NCI-H2196 (cell line): Measurements from ENCODE around the gene SLC25A48.
"Not testable (repeated sequence)": the region's sequence is repeated elsewhere in the genome, so short reads cannot be mapped to it uniquely, and the experiment has no call there.

Experiments
- DNase-seq: peaks from one replicate; lab custom pipeline; 2025; ENCODE audit not compliant: unreplicated experiment; lab: John Stamatoyannopoulos, UW

The SLC25A48 gene

DNA sequence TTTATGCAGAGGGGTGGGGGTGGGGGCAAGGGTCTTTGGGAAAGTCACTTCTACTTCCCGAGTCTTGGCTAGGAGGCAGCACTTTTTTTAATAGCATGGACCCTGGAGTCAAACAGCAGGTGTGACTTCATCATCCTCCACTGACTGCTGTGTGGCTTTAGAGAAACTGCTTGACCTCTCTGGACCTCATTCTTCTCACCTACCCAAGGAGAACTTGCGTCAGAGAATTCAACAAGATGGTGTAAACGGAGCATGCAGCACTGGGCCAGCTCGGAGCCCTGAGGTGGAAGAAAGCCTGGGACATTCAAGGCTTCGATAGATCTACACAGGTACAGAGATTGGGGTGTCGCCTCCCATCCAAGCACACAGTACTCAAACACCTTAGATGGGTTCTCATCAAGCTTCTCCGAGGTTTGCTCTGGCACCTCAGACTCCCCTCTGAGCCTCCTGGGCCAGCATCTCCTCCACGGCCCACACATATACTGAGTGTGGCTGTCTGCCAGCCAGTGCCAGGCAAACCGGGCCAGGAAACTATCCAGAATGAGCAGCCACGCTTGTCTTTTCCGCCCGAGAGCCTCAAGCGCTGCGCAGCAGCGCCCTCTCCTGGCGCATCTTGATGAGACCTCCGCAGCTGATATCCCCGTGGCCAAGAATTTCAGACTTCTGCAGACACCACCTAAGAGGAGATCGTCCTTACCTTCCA, 4.6 kb upstream of the SLC25A48 start:
- DNase-seq, result peak; percentile 91

DNA sequence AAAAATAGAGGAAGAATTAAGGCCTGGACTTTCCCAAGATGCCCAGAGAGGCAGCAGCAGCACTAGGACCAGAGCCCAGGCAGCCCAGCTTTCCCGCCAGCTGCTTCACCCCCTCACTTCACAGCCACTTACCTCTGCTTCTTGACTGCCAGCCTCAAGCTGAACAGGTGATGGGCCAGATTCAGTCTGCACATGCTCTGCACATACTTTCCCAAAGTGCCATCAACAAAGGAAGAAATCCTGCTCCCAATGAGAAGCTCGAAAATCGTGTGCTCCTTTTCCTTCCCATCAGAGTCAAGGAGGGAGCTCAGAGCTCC, 4.1 kb upstream of the SLC25A48 start:
- no peak for DNase-seq

DNA sequence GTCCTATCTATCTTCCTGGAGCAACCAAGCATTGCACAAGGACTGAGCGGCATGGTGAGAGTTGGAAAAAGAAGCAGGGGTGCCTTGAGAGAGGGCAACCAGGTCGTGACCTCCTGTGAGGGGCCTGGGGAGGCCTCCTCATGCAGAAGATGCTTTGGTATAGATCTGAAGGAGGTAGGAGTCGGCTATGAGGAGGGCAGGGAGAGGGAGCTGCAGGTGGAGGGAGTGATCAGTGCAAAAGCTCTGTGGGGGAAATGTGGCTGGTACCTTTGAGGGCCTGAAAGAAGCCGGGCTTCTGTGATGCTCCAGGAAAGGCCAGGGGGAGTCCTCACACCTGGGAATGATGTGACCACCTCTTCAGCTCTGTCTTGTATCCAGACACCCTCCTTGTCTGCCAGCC, 3.6 kb upstream of the SLC25A48 start:
- DNase-seq, result no peak

DNA sequence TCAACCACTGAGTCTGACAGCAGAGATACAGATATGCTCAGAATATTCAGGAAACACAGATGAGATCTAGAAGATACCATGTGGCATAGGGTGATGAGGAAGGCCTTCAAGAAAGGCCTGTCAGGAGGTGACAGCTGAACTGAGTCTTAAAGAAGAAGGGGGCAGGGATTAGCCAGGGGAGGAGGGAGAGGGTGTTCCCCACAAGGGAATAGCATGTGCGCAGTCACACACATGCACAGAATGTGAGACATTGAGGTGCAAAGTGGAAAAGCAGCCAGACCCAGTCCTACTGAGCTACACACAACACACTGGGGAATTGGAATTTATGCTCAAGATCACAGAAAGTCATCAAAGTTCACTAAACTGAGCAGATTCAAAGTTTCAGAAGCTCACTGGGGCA, 3.0 kb upstream of the SLC25A48 start:
- no peak for DNase-seq

DNA sequence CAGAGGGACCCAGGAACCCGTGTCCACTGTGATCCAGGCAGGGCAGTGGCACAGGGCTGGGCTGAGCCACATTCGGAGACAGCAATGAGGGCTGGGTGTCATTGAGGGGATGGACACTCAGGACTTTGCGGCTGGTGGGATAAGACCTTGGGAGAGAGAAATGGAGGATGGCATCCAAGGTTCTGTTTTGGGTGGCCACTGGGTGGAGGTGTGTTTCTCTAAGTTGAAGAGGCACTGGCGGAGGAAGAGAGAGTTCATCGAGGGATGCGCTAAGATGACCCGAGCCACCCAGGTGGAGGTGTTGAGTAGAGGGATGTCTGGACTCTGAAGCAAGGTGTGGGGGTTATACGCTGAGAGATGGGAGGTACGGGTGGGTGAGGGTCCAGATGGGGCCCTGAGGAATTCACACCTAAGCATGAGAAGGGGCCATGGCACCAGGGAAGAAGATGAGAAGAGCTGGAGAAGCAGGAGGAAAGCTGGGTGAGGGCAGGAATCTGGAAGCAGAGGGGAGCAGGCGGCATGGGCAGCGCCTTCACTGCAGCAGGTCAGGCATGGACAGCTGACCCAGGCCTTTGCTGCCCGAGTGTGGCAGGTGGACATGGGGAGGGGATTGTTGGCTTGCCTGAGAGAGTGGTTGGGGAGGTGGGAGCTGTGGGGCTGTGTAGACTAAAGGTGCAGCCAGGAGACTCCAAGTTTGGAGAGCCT, 2.5 kb upstream of the SLC25A48 start:
- DNase-seq, result no peak

DNA sequence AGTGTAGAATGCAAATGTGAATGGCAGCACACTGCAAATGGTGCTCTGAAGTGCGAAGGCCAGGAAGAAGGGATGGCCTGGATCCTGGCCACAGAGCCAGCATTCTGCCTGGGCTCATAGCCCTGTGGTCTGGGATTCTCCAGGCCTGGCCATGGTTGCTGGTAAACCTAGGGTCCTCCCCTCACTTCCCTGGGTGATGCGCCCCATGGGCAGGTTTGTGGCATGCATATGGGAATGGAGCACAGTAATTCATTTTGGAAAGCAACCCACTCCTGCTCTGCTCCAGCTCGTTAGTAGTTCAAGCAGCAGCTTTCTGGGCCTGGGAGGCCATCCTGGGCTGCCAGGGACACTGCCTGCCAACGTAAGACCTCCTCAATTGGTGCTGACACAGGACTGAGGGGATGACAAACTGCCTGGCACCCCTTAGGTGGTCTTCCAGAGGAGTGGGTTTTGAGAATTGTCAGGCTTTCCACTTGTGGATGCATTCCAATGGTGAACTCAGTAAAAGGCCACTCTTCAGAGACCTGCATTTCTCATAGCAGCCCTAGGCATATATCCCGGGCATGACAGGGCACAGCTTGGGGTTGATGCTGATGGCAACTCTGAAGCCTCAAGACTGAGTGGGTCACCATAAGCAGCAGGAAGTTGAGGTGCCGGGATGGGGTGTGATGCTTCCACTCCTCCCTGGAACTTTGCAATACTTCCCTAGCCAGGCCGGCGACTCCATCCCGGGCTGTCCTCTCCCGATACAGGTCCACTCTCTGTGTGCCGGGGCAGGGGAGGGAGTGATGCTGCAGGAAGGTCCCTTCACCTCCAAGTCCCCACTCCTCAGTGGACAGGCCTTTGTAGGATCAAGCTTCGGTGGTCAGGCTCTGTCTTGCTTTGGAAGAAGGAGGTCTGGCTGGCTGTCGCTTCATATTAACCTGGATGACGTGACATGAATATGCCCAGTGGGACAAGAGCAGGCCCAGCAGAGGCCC, 1.2 kb upstream of the SLC25A48 start:
- peak; percentile 8 for DNase-seq

DNA sequence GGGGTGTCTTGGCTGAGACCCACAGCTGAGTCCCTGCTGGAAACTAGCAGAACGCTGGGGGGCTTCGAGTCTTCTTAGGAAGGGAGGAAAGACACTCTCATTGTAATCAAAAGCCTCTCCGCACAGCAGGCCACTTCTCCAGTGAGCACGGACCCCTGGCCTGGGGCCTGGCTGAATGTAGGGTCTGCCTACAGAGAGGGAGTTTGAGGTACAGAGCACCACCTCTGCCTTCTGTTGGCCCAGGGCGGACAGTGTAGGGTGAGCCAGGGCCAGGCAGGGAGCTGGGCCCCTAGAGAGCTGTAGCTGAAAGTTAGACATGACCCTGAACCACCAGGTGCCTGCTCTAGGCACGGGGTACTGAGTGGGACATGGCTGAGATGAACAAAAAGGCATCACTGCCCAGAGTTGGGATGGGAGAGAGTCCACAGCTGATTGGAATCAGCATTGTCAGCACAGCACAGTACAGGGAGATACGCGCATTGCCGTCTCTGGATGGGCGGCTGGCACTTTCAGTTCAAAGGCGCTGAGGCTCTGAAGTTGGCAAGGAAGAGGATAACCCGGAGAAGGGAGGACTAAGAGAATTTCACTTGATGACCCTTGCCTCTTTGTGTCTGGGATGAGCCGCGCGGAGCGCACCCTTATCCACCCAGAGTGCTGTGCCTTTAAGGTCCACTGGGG, 363 bp upstream of the SLC25A48 start:
- no peak for DNase-seq

DNA sequence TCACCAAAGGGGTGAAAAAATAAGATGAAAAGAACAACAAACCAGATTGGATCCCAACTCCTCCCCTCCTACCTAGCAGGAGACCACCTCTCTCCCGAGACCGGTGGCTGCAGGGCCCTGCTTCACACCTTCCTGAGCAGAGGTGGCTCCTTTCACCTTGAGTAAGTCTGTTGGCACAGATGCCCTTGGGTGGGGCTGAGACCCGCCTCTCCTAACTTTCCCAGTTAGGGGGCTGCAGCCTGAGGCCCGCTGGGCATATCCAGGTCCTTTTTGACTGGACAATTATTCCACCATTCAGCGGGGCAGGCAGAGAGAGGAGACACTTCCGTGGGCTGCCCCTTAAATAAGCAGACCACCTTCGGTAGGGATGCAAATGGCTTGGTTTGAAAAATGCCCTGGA, 1.3 kb downstream of the SLC25A48 start:
- DNase-seq, result no peak

DNA sequence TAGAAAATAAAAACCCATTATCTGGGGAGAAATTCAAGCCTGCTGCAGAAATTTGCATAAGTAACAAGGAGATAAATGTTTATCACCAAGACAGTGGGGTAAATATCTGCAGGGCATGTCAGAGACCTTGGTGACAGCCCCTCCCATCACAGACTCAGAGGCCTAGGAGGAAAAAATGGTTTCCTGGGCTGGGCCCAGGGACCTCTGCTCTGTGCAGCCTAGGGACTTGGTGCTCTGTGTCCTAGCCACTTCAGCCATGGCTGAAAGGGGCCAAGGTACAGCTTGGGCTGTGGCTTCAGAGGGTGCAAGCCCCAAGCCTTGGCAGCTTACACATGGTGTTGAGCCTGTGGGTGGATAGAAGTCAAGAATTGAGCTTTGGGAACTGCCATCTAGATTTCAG, 3.9 kb downstream of the SLC25A48 start:
- DNase-seq, result not testable (repeated sequence)

DNA sequence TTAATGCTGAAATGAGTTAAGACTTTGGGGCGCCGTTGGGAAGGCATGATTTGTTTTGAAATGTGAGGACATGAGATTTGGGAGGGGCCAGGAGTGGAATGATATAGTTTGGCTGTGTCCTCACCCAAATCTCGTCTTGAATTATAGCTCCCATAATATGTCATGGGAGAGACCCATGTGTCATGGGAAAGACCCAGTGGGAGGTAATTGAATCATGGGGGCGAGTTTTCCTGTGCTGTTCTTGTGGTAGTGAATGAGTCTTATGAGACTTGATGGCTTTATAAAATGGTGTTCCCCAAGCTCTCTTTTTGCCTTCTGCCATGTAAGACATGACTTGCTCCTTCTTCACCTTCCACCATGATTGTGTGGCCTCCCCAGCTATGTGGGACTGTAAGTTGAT, 5.1 kb downstream of the SLC25A48 start:
- no peak for DNase-seq

DNA sequence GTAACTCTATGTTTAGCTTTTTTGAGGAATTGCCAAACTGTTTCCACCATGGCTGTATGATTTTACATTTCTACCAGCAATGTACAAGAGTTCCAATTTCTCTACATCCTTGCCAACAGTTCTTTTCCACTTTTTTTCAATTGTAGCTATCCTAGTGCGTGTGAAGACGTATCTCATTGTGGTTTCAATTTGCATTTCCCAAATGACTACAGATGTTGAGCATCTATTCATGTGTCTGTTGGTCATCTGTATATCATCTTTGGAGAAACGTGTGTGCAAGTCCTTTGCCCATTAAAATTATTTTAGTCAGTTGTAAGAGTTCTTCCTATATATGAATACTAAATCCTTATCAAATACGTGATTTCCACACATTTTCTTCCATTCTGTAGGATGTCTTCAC, 6.5 kb downstream of the SLC25A48 start:
- no peak for DNase-seq

DNA sequence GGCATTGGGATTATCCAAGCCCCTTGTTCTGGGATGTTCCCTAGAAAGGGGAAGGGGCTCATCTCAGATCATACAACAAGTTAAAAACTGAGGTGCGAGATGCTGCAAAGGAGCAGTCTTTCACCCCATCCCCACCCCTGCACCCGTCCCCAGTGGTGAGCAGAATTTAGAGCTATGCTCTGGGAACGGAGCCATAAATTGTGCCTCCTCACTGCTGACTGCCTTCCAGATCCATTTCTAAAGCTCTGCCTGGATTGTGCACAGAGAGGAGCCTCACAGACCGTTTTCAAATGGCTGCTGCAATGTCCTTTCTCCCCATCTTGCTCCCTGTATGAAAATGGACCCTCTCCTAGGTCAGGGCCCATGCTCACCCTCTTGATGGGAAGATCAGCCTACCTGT, 8.3 kb downstream of the SLC25A48 start:
- no peak for DNase-seq

DNA sequence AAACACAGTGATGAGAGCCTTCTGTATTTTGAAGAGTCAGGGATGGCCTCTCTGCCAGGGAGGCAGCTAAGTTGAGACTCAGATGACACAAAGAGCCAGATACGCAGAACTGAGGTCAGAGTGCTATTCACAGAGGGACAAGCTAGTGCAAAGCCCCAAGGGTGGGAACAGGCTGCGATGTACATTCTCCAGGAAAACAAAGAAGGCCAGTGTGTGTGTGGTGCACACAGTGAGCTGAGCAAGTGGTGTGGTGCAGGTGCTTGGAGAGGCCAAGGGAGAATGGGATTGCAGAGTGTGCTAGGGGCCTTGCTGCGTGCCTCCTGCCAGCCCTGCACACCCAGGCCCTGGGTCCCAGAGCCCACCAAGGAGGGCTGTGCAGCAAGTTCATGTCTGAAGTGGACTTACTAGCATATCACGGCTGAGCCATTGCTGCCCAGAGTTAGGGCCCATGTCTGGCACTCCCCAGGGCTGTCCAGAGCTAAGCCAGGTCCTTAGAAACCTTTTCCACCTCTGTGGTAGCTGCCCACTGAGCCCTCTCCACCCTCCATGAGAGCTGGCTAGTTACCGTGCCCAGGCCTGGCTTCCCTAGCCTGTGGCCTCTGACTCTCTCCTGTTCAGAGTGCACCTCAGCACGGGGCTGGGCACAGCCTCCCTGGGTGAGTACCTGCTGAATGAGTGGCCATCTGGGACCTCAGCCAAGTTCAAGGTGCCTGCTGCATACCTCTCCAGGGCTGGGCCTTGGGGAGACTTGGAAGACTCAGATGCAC, 9.3 kb downstream of the SLC25A48 start:
- no peak for DNase-seq

DNA sequence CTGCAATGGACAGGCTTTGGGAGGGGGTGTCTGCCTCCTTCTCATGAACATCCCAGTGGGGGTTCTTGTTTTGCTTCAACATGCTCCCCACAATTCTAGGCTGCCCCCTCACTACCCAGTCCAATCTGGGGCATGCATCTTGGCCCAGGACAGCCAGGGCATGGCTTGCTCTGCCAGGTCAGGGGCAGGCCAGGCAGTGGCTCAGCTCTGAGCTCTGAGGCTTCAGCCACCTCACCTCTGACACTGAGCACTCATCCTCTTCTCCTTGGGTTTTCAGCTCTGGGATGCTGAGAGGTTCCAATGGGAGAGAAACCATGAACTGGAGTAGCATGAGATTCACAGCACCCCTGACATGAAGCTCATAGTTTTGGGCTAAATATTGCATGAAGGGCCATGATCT, 11.8 kb downstream of the SLC25A48 start:
- no peak for DNase-seq

DNA sequence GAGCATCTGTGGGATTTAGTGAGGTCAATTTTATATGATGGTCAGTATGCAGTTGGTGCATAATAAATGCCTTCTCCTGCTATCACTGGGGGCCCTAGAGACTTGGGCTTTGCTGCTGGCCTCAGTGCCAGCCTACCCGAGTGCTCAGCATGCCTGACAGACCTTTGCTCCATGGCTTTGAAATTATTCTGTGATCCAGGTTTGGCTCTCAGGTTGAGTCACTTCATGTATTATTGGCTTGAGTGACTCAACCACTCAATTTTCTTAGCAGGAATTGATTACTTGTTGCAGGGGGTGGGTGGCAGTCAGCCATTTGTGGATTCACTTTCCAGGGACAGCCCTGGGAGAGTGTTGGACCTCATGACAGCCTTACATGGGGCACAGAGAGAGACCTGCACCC, 13.5 kb downstream of the SLC25A48 start:
- DNase-seq, result no peak

DNA sequence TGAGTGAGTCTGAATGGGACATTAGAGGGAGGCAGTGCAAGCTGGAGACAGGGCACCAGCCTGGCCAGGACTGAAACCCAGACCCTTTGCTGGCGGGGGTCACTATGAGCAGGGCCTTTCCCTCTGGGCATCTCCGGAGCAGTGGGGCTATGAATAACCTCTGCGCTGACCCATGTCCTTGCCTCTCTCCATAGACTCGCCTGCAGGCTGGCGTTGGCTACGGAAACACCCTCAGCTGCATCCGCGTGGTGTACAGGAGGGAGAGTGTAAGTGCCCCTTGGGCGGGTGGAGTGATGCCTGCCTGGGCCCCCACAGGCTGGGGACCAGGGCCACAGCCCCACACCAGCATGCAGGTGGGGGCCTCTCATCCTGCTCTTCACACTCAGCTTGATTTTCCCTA, 15.8 kb downstream of the SLC25A48 start:
- no peak for DNase-seq

DNA sequence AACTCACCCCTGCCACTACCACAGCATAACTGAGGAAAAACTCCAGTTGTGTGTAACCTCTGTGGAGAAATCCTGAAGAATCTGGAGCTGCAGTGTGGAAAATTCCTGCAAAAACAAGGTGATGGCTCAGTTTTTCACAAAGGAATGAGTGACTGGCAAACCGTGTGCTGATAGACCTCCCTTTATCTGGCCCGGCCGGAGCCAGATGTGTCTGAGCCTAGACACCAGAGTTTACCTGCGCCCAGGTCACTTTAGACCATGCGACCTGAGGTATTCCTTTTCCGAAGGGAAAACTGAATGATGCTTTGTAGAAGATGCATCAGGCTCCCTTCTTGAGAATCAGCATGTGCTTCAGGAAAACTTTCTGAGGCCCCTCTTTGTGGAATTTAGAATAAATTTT, 16.2 kb downstream of the SLC25A48 start:
- no peak for DNase-seq

DNA sequence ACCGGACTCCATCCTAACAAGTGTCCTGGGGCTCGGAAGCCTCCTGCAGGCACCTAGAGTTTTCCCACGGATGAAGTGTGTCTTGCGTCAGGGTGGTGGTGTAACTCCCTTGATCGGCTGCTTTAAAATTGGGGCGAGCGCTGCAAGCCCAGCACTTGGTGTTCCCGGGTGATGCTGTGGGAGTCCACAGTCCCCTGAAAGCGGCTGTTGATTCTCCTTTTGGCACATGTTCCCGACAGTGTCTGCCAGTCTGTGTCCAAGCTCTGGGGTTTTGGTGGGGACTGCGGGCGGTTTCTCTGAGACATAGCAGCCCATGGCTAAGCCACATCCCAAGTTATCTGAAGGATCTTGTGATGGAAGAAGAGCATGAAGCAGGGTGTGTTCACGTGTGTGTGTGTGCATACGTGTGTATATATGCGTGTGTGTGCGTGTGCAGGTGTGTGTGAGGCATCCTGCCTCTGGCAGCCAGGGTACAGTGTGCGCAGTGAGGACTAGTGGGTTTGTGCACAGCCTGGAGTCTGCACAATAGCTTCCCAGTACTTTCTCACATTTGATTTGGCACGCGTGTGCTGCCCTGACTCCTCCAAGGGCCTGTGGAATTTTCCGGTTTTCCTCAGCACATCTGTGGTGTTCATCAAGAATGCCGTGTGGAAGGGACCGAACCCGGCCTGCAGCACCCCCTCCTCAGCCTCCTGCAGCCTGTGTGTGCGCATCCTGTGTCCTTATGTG, 16.9 kb downstream of the SLC25A48 start:
- DNase-seq, result no peak

DNA sequence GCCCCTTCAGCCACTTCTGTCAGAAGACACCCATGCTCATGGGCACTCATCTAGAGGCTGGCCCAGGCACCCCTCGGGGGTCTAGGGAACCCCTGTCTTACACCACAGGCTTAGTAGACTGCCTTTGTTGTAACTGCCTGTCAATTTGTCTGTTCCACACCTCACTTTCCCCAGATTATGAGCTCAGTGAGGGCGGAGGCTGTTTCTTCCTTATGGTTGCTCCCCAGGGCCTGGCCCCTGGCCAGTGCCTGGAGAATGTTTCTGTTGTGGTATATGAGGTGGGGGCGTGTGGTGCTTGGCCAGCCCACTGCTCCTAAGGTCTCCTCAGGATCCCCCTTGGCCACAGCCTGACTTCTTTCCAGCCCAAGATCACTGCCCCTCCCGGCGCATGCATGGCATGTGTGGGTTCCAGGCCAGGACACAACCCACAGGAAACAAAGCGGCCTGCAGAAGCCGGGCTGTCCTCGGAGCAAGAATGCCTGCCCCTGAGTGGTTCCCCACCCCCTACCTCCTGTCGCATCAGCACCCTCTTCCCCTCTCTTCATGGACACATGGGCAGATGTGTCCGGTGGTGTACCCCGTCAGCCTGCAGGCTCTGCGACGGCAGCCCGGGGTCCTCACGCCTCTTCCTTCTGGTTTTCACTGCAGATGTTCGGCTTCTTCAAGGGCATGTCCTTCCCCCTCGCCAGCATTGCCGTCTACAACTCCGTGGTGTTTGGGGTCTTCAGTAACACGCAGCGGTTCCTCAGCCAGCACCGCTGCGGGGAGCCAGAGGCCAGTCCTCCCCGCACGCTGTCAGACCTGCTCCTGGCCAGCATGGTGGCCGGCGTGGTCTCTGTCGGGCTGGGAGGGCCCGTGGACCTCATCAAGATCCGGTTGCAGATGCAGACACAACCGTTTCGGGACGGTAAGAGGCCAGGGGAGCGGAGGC, 17.7 kb downstream of the SLC25A48 start:
- no peak for DNase-seq
